GM19324 (cell line): ENCODE measurements around the gene LLGL1.

Experiments used
- ATAC-seq: cut with Tn5 transposase; IDR thresholded peaks from one replicate; pipeline ENCODE4 v1.9.1; 2021; ENCODE audit warnings: mild to moderate bottlenecking, moderate library complexity; ENCODE audit not compliant: unreplicated experiment, low FRiP score

The LLGL1 gene

GRCh38 chr17:18228176-18228682 is 2.8 kb downstream of the LLGL1 start:
- ATAC-seq: no peak

DNA sequence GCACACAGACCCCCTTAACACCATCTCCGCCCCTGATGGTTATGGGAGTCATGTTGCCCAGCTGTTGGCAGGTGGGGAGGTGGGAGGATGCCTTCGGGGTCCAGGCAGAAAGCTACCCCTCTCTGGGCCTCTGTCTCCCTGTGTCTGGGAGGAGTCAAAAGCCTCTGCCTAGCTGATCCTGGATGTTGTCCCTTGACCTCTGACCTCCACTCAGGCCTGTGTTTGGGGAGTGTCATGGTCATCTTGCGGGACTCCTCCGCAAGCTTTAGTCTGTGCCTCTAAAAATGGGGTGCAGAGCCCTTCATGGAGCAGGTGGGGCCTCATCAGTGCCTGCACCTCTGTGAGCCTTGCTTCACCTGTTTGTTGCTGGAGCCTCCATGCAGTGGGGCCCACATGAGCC is 3.8 kb downstream of the LLGL1 start:
- no peak for ATAC-seq

GRCh38 chr17:18229771-18230170 is 4.3 kb downstream of the LLGL1 start:
- ATAC-seq: no peak

DNA sequence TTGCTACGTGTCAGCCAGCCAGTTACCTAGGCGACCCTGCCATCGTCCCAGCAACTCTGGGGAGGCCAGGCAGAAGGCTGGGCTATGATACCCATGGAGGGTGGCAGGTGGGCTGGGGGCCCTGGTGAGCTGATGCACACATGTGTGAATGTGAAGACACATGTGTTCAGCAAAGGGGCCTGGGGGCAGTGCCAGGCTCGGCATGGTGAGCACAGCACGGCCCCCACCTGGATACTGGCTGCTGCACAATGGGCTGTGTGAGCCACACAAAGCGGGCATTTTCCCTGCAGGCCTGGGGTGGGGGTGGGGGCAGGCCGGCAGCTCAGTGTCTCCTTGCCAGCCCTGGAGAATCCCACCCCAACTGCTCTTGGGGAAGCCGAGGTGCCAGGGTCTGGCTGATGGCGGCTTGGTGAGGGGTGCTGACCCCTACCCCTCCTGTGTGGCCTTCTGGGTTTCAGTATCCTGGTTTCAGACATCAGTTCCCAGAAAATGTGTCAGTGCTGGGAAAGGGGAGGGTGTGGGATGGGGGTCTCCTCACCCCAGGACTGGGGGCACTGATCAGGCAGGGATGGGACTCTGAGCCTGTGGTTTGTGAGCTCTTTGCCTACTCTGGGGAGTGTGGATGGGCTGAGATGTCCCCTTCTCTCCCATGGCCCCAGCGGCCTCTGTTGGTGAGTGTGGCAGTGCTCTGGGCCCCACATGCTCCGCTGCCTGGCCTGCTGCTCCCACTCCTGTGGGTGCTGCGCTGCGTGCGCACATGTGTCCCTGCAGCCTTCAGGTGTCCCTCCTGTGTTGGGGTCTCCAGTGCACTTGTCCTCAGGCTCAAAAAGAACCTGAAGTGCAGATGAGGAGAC is 5.1 kb downstream of the LLGL1 start:
- ATAC-seq: no peak

- no peak for ATAC-seq
Measured at GRCh38 chr17:18231164-18231563, 5.7 kb downstream of the LLGL1 start.

DNA sequence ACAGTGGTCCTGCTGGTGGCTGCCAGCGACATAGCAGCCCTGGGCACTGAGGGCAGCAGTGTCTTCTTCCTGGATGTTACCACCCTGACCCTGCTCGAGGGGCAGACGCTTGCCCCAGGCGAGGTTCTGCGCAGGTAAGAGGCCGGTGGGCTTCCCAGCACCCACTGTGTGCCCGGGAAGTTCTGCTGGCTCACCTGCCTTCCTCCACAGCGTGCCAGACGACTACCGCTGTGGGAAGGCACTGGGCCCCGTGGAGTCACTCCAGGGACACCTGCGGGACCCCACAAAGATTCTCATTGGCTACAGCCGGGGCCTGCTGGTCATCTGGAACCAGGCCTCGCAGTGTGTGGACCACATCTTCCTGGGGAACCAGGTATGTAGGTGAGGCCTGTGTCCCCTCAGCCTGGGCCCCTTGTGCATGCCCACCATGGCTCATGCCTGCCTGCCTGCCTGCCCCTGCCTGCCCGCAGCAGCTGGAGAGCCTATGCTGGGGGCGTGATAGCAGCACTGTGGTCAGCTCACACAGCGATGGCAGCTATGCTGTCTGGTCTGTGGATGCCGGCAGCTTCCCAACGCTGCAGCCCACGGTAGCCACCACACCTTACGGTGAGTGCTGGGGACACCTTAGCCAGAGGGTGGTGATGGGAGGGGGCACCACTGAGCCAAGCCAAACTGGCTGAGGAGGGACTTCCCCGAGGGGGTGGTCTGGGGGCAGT is 8.5 kb downstream of the LLGL1 start:
- ATAC-seq: no peak

GRCh38 chr17:18234853-18235380 is 9.5 kb downstream of the LLGL1 start:
- no peak for ATAC-seq

DNA sequence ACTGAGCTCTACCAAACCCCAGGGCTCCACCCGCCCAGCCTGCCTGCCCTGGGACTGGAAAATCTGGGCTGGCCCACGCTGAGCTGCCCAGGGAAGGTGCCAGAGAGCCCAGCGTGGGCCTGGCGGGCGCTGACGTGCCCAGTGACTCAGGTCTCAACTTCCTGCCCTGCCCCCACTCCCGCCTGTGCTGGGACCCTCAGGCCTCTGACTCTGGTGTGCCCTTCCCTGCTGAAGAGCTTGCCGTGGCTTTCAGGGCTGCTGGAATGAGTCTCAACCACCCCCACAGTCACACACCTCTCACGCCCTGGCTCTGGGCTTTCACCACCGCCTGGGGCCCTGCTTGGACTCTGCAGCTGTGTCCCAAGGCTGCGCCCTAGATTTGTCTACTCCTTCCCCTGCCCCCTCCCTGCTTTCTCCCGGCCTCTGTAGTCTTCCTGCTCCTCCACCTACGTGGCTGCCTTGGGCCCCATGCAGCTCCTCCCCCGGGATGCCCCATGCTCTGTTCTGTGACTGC is 10.4 kb downstream of the LLGL1 start:
- no peak for ATAC-seq

DNA sequence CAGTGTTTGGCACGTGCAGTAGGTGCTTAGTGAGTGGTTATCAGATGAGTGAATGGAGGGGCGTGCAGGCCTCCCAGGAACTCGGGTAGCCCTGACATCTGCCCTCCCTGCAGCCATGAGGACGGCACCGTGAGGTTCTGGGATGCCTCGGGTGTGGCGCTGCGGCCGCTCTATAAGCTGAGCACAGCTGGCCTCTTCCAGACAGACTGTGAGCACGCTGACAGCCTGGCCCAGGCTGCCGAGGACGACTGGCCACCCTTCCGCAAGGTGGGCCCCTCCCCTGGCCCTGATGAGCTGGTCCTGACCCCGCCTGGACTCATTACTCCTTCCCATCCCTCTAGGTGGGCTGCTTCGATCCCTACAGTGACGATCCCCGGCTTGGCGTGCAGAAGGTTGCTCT is 11.1 kb downstream of the LLGL1 start:
- no peak for ATAC-seq

DNA sequence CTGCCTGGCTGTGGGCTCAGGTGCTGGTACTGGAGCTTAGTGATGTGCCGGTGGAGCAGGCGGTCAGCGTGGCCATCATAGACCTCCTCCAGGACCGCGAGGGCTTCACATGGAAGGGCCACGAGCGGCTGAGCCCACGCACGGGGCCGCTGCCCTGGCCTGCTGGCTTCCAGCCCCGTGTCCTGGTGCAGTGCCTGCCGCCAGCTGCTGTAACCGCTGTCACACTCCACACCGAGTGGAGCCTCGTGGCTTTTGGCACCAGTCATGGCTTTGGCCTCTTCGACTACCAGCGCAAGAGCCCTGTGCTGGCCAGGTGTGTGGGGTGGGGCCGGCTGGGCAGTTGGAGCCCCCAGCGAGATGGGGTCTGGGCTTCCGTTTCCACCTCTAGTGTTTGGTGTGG is 12.0 kb downstream of the LLGL1 start:
- ATAC-seq: no peak

DNA sequence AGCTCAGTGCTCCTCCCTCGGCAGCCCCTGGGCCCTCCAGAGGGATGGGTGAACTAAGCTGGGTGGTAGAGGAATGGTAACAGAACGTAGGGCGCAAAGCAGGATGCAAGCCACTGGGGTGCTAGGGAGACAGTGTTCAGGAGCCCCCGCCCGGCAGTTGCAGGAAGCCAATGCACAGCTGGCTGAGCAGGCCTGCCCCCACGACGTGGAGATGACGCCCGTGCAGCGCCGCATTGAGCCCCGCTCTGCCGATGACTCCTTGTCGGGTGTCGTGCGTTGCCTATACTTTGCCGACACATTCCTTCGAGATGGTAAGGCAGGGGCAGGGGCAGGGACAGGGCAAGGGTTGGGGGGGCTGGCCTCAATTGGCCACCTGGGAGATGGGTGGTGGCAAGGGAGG is 12.9 kb downstream of the LLGL1 start:
- ATAC-seq: no peak

DNA sequence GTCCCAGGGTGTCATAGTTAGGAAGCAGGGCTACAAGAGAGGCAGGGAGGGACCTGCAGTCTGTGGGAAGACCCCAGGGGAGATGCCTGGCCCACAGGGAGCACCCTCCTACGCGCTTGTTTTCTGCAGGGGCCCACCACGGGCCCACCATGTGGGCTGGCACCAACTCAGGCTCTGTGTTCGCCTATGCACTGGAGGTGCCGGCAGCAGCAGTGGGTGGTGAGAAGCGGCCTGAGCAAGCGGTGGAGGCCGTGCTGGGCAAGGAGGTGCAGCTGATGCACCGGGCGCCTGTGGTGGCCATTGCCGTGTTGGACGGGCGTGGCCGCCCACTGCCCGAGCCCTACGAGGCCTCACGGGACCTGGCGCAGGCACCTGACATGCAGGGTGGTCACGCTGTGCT is 15.0 kb downstream of the LLGL1 start:
- no peak for ATAC-seq

DNA sequence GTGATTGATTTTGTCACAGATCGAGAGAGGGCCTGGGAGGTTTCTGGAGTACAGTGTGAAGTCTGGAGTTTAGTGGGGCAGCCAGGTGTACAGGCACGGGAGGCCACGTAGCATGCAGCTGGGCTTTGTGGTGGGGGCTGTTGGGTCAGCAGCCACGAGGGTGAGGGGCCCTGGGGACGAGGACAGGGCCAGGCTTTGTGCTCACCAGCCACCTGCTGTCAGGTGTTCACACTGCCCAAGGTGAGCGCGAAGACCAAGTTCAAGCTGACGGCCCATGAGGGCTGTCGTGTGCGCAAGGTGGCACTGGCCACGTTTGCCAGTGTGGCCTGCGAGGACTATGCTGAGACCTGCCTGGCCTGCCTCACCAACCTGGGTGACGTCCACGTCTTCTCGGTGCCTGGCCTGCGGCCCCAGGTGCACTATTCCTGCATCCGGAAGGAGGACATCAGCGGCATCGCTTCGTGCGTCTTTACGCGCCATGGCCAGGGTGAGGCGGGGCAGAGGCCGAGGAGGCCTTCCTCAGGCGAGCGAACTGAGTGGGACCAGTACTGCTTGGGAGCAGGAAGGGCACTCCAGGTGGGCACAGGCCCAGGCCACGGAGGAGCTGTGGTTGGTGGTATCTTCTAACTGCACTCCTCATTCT is 15.9 kb downstream of the LLGL1 start:
- no peak for ATAC-seq

- ATAC-seq: no peak
Measured at GRCh38 chr17:18245038-18245776, 19.8 kb downstream of the LLGL1 start.

DNA sequence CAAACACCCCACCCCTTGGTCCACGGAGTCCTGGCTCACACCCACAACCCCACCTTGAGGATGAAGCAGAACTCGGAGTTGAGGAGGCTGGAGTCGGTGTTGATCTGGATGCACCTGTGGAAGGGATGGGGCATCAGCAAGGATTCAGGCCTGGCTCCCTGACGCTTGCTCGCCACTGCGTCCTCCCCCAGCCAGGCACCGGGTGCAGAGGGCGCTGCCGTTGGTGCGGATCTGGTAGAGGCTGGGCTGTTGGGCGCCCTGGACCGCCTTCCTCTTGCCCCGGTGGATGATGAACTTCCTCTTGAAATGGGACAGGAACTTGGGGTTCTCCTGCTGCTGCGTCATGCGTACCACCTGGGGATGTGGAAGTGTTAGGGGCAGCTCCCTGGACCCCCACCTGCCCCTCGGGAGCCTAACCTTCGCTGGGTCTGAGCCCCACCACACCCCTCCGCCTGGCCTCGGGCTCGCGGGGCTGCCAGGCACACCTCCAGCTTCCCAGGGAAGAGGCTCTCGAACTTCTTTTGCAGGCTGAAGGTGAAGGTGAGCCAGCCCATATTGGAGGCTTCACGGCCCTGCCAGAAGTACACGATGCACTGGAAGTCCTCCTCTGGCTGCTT is 20.8 kb downstream of the LLGL1 start:
- ATAC-seq: no peak

DNA sequence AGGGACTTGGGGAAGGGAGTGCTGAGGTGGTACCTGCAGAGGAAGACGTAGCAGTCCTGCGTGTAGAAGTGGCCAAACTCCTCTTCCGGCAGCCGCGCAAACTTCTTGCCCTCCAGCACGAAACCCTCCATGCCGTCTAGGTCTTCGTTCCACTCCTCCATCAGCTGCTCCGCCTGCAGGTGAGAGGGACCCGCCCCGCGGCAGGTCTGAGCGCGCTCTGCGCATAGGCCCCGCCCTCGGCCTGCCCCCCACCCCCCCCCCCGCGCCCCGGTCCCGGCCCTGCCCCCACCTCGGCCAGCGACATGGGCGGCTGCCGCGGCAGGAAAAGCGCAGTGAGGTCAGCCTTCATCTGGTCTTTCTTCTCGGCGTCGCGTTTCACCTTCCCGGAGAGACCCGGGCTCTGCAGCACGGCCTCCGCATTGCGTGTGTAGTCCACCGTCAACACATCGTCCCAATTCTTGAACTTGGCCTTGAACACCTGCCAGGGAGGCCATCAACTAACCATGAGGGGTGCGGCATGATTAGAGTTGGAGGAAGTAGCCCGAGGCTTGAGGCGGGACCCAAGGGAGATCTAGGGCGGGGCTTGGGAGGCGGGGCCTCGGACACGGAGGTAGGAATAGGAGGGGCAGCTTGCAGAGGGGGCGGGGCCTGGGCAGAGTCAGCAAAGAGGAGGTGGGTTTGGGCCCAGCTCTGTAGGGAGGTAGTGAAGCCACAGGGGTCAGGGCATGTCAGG is 21.6 kb downstream of the LLGL1 start:
- no peak for ATAC-seq

GRCh38 chr17:18247613-18248001 is 22.2 kb downstream of the LLGL1 start:
- ATAC-seq: no peak

- ATAC-seq: no peak
Measured at GRCh38 chr17:18248300-18248731, 22.9 kb downstream of the LLGL1 start.

- ATAC-seq: no peak
Measured at GRCh38 chr17:18248811-18249210, 23.4 kb downstream of the LLGL1 start.
